BJ (cell line): ENCODE results near the gene RNASEH1. TPM values are rescaled to one million over a fixed set of nuclear protein-coding genes. Genes with fewer than 3 reads are reported as not detected.

Experiments used
- CTCF ChIA-PET: fragments of 350-600 bp; formaldehyde crosslinking; extraction: SDS; loops from one replicate; lab custom pipeline; 2021; ENCODE audit warnings: antibody characterized with exemption, inconsistent platforms; lab: Yijun Ruan, JAX
- POLR2A ChIA-PET: fragments of 300-600 bp; sonication (Branson Sonifier 250); formaldehyde crosslinking; extraction: SDS; loops from one replicate; lab custom pipeline; 2021; ENCODE audit warnings: antibody characterized with exemption; lab: Charles Lee
- DNase-seq: peaks from one replicate; pipeline ENCODE4 v3.0.0-alpha.2; 2011; ENCODE audit warnings: low read depth
- H3K27me3 ChIP-seq: 2 replicates; pipeline ENCODE4 v1.6.0; 2011; ENCODE audit warnings: low read length; ENCODE audit not compliant: control insufficient read depth, insufficient read depth
- H3K36me3 ChIP-seq: 2 replicates; pipeline ENCODE4 v1.5.1; 2011; ENCODE audit warnings: low read length; ENCODE audit not compliant: control insufficient read depth, insufficient read depth
- H3K4me3 ChIP-seq: 2 replicates; pipeline ENCODE4 v1.5.1; 2011; ENCODE audit warnings: low read depth, mild to moderate bottlenecking, control low read depth, low read length
- polyA minus RNA-seq: library from RNA; depleted of rRNA, polyadenylated mRNA; stranded (reverse); fragments of >200 nt; gene quantifications from 2 replicates; pipeline ENCODE4 v1.2.3, GENCODE V29; 2011; rRNA and poly(A)+ RNA removed
- polyA plus RNA-seq: library from polyadenylated mRNA; depleted of rRNA; stranded (reverse); fragments of >200 nt; gene quantifications from 2 replicates; pipeline ENCODE4 v1.2.3, GENCODE V29; 2011; rRNA removed
- TF ChIP-seq, protein P1 (sequence below): IDR thresholded peaks from 2 replicates; pipeline ENCODE4 v1.5.1; 2011; ENCODE audit warnings: low read depth, mild to moderate bottlenecking, control low read depth, inconsistent platforms, low read length, moderate library complexity; ENCODE audit not compliant: insufficient read depth

The RNASEH1 gene, protein sequence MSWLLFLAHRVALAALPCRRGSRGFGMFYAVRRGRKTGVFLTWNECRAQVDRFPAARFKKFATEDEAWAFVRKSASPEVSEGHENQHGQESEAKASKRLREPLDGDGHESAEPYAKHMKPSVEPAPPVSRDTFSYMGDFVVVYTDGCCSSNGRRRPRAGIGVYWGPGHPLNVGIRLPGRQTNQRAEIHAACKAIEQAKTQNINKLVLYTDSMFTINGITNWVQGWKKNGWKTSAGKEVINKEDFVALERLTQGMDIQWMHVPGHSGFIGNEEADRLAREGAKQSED
- polyA plus RNA-seq (19.3 and 19.7 TPM in 2 replicates), polyA minus RNA-seq (7.9 and 8.7 TPM in 2 replicates)

- Histone ChIP-seq H3K27me3 (no peaks in the 10 kb centered on the region), H3K4me3 (peak within 1 kb of the TSS; percentile 96), H3K36me3 (peaks cover 7% of the 10 kb centered on the region)
- TF ChIP-seq, protein P1, sequence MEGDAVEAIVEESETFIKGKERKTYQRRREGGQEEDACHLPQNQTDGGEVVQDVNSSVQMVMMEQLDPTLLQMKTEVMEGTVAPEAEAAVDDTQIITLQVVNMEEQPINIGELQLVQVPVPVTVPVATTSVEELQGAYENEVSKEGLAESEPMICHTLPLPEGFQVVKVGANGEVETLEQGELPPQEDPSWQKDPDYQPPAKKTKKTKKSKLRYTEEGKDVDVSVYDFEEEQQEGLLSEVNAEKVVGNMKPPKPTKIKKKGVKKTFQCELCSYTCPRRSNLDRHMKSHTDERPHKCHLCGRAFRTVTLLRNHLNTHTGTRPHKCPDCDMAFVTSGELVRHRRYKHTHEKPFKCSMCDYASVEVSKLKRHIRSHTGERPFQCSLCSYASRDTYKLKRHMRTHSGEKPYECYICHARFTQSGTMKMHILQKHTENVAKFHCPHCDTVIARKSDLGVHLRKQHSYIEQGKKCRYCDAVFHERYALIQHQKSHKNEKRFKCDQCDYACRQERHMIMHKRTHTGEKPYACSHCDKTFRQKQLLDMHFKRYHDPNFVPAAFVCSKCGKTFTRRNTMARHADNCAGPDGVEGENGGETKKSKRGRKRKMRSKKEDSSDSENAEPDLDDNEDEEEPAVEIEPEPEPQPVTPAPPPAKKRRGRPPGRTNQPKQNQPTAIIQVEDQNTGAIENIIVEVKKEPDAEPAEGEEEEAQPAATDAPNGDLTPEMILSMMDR = no peak
- POLR2A ChIA-PET = interaction anchor here (1.0 kb wide), 1 partner anchor 17 kb away, joined by 4 read pairs; no protein-coding TSS in a partner anchor
- CTCF ChIA-PET = no interaction called here
- peak; percentile 90 for DNase-seq
Measured at GRCh38 chr2:3558205-3559014, at the start of gene RNASEH1. Gene RNASEH1, minus strand, starts transcription at chr2:3558333. Its CDS starts 73 bp downstream, at chr2:3558260.

GRCh38 chr2:3606370-3607201 is 48.5 kb upstream of the RNASEH1 start:
- POLR2A ChIA-PET = no interaction called here
- CTCF ChIA-PET = no interaction called here

DNA sequence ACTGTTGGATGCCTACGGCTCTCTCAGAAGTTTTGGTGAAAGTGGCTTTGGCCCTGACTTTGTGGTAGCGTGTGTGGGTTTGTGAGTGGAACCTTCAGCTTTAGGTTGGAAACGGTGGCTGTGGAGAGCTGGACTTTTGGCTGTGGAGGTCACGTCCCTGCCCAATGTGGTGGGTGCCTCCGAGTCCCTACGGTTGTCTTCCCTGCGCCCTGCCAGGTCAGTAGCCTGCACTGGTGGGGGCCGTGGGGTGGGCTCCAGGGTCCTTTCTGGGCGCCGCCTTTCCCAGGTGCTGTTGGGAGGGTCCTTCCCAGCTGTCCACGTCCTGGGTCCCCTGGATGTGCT is 47.9 kb upstream of the RNASEH1 start:
- no peak for DNase-seq
- no peaks in the 10 kb centered on the region for H3K36me3 ChIP-seq
- no peak overlapping the region for H3K4me3 ChIP-seq
- TF ChIP-seq, protein P1 = no peak
- ChIA-PET POLR2A (no interaction called here), CTCF (no interaction called here)
- peaks cover 1% of the 10 kb centered on the region; the same call in 1 of the 2 replicates for H3K27me3 ChIP-seq

More at GRCh38 chr2:3606370-3607201, 48.5 kb upstream of the RNASEH1 start:
- no peak for DNase-seq
- TF ChIP-seq, protein P1 = no peak
- no peaks in the 10 kb centered on the region for H3K36me3 ChIP-seq
- peaks cover 1% of the 10 kb centered on the region; the same call in 1 of the 2 replicates for H3K27me3 ChIP-seq
- H3K4me3 ChIP-seq = no peak overlapping the region

DNA sequence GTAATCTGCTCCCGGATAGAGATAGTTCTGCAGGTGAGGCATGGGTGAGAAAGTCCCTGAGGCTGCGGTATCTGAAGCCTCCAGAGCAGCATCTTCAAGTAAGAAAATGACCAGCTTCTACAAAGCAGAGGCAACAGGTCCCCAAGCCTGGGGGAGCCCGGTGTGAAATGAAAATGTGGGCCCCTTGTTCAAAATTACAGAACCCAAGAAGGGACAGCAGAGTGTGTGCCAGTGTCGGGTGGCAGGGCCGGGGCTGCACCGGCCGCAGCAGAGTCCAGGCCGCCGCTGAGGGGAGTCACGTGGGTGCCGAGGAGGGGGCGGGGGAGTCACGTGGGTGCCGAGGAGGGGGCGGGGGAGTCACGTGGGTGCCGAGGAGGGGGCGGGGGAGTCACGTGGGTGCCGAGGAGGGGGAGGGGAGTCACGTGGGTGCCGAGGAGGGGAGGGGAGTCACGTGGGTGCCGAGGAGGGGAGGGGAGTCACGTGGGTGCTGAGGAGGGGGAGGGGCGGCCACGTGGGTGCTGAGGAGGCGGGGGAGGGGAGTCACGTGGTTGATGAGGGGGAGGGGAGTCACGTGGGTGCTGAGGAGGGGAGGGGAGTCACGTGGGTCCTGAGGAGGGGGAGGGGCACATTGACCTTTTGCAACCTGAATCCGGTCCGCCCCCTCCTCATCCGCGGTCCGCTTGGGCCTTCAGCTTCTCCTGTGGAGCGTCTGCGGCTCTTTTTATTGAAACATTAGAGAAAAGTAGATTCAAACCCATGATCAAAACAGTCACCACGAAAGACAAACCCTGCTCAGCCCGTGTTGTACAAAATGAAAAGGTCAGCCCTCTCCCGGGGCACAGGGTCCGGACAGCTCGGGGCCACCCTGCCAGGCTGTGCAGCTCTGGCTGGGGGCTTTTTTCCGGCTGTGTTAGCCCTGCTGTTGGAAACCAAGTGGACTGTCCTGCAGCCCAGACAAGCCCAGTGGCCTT is 47.1 kb upstream of the RNASEH1 start:
- H3K4me3 ChIP-seq = no peak overlapping the region
- POLR2A ChIA-PET = no interaction called here

More for the DNA sequence above, 47.1 kb upstream of the RNASEH1 start:
- CTCF ChIA-PET = no interaction called here
- no peak for DNase-seq
- TF ChIP-seq, protein P1 = no peak
- no peaks in the 10 kb centered on the region for H3K36me3 ChIP-seq
- peaks cover 1% of the 10 kb centered on the region; the same call in 1 of the 2 replicates for H3K27me3 ChIP-seq
